CD4-positive, CD25-positive, alpha-beta regulatory T cell (primary cell): ENCODE measurements around the gene FBXO21. TPM values are rescaled to one million over a fixed set of nuclear protein-coding genes. Genes with fewer than 3 reads are reported as not detected.

ENCODE experiments used
- ATAC-seq, 2 donors: fragments of 150-1000 bp; cut with Tn5 transposase; one replicate each; pipeline ENCODE4 v1.10.0; 2021; ENCODE audit warnings: low read depth in 2 of 2, moderate number of reproducible peaks in 2 of 2, moderate library complexity in 1 of 2
- DNase-seq, 3 donors: peaks; one replicate each; pipeline versions ENCODE4 v3.0.0 to v3.0.0-alpha.2; 2012 to 2022; ENCODE audit warnings: mixed read lengths in 1 of 3
- H3K27ac ChIP-seq: one replicate; pipeline ENCODE4 v1.7.0; 2013; ENCODE audit warnings: mild to moderate bottlenecking, low read length; ENCODE audit not compliant: insufficient read depth, poor library complexity, severe bottlenecking
- H3K27me3 ChIP-seq: one replicate; pipeline ENCODE4 v1.7.0; 2013; ENCODE audit warnings: low read length; ENCODE audit not compliant: control insufficient read depth, insufficient read depth
- H3K36me3 ChIP-seq: one replicate; pipeline ENCODE4 v1.7.0; 2013; ENCODE audit warnings: mild to moderate bottlenecking, low read length, moderate library complexity; ENCODE audit not compliant: control insufficient read depth, insufficient read depth
- H3K4me1 ChIP-seq: 2 replicates; pipeline ENCODE4 v1.7.0; 2013; ENCODE audit warnings: mild to moderate bottlenecking, low read length; ENCODE audit not compliant: insufficient read depth, control insufficient read depth, poor library complexity, severe bottlenecking
- H3K4me3 ChIP-seq: one replicate; pipeline ENCODE4 v1.7.0; 2013; ENCODE audit warnings: low read depth, mild to moderate bottlenecking, low read length, moderate library complexity
- H3K9me3 ChIP-seq, 2 experiments: 1 replicate in 1 of 2; 2 replicates in 1 of 2; pipeline ENCODE4 v1.7.0; 2013; ENCODE audit warnings: low read length in 2 of 2, mild to moderate bottlenecking in 1 of 2, moderate library complexity in 1 of 2; ENCODE audit not compliant: control insufficient read depth in 2 of 2
- H3K27ac Mint-ChIP-seq, 3 donors: one replicate each; pipeline ENCODE4 v1.8.0; 2020 to 2022; ENCODE audit warnings: mild to moderate bottlenecking in 3 of 3, mixed read lengths in 3 of 3, moderate library complexity in 2 of 3
- H3K27me3 Mint-ChIP-seq: one replicate; pipeline ENCODE4 v1.8.0; 2022; ENCODE audit warnings: mild to moderate bottlenecking, mixed read lengths
- H3K36me3 Mint-ChIP-seq: one replicate; pipeline ENCODE4 v1.8.0; 2020; ENCODE audit warnings: mixed read lengths
- H3K4me1 Mint-ChIP-seq, 4 donors: one replicate each; pipeline ENCODE4 v1.8.0; 2020 to 2022; ENCODE audit warnings: mixed read lengths in 4 of 4, mild to moderate bottlenecking in 1 of 4
- H3K4me3 Mint-ChIP-seq, 4 donors: one replicate each; pipeline ENCODE4 v1.8.0; 2020 to 2022; ENCODE audit warnings: mild to moderate bottlenecking in 4 of 4, mixed read lengths in 4 of 4, moderate library complexity in 3 of 4
- H3K9me3 Mint-ChIP-seq, 7 donors: one replicate each; pipeline ENCODE4 v1.8.0; 2020 to 2022; ENCODE audit warnings: mixed read lengths in 7 of 7, mild to moderate bottlenecking in 3 of 7, moderate library complexity in 2 of 7
- polyA plus RNA-seq, 4 donors: library from polyadenylated mRNA; unstranded; fragments of 300-500 nt; fragmentation: Illumina TruSeq; gene quantifications; one replicate each; pipeline ENCODE4 v1.2.3, GENCODE V29; 2021
- total RNA-seq: library from RNA; stranded (reverse); gene quantifications from one replicate; pipeline ENCODE4 v1.2.3, GENCODE V29; 2022

The FBXO21 gene
- total and polyA plus RNA-seq, 5 donors from 2014 or later, result 49.4 to 61.0 (median 52.2) TPM

- H3K27me3 ChIP-seq, result no peaks in the 10 kb centered on the region
Measured at GRCh38 chr12:117178301-117178700, 12.0 kb downstream of the FBXO21 start.

DNA sequence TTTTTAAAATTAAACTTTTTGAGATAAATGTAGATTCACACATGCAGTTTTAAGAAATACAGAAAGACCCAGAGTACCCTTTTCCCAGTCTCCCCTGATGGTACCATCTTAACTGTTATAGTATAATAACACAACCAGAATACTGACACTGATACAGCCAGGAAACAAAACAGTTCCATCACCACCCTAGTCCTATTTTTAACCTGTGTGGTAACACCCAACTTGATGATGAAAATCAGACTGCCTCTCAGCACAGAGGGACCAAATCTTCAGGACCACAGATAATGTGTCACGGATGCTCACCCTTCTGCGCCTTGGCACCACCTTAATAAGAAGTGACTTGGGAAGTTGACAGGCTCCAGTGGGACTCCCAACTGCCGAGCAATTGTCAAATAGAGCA lies 18.1 kb downstream of the FBXO21 start:
- Mint-ChIP-seq H3K4me3 (no peak overlapping the region), H3K27ac (peak overlapping the region in 1 of 3 donors; percentile 36), H3K9me3 (no peaks in the 10 kb centered on the region), H3K36me3 (peaks cover 74% of the 10 kb centered on the region), H3K27me3 (no peaks in the 10 kb centered on the region), H3K4me1 (peaks cover 0 to 20% (median 14%) of the 10 kb centered on the region in 4 donors)
- no peaks in the 10 kb centered on the region for H3K4me1 ChIP-seq
- H3K9me3 ChIP-seq, result no peaks in the 10 kb centered on the region
- no peaks in the 10 kb centered on the region for H3K27me3 ChIP-seq
- no peak for DNase-seq
- peaks cover 94% of the 10 kb centered on the region for H3K36me3 ChIP-seq
- no peak overlapping the region for H3K27ac ChIP-seq
- H3K4me3 ChIP-seq, result no peak overlapping the region
- ATAC-seq, result no peak

More at GRCh38 chr12:117178301-117178700, 12.0 kb downstream of the FBXO21 start:
- ATAC-seq, result no peak
- H3K36me3 Mint-ChIP-seq, result peaks cover 77% of the 10 kb centered on the region
- H3K4me3 Mint-ChIP-seq, result peak overlapping the region in 1 of 4 donors; percentile 29
- peaks cover 0 to 1% (median 0%) of the 10 kb centered on the region in 7 donors for H3K9me3 Mint-ChIP-seq
- DNase-seq, result no peak
- H3K4me1 Mint-ChIP-seq, result peaks cover 19 to 25% (median 24%) of the 10 kb centered on the region in 4 donors
- H3K4me1 ChIP-seq, result no peaks in the 10 kb centered on the region
- peaks cover 90% of the 10 kb centered on the region for H3K36me3 ChIP-seq
- H3K27me3 Mint-ChIP-seq, result no peaks in the 10 kb centered on the region
- H3K27ac Mint-ChIP-seq, result peak overlapping the region in 2 of 3 donors; percentile 18 to 32
- H3K4me3 ChIP-seq, result no peak overlapping the region
- H3K9me3 ChIP-seq, result peaks cover 0 to 3% of the 10 kb centered on the region in 2 experiments
- H3K27ac ChIP-seq, result no peak overlapping the region

DNA sequence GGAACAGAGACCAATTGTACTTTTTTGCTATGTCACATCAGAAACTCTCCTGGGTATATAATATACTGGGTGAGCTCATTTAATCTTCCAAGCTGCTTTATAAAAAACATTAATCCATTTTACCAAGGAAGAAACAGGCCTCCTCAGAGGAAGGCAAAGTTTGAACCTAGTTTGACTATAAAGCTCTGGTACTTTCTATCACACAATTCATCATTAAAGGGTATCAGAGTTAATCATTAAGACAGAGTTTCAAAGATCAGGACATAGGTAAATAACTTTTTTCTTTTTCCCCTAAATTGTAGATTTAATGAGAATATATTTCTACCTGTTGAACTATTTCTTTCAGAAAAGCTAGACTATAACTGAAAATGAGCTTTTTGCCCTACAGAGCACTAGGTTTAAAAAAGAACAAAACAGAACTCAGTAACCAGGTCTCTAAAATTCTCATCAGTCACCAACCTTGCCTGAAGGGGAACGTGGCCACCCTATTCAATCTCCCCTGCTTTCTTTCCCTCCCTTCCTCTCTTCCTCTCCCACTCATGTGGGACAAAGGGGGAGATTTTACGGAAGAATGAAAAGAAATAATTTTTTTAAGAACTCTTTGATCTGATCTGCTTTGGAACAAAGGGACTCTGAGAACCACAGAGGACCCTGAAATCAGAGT lies 18.6 kb downstream of the FBXO21 start:
- H3K27ac ChIP-seq, result no peak overlapping the region
- H3K4me3 ChIP-seq, result no peak overlapping the region
- H3K36me3 ChIP-seq, result peaks cover 94% of the 10 kb centered on the region
- H3K4me1 Mint-ChIP-seq, result peaks cover 0 to 20% (median 12%) of the 10 kb centered on the region in 4 donors
- no peaks in the 10 kb centered on the region for H3K9me3 Mint-ChIP-seq
- H3K27ac Mint-ChIP-seq, result peak overlapping the region in 1 of 3 donors; percentile 39
- no peak overlapping the region for H3K4me3 Mint-ChIP-seq
- no peak for DNase-seq
- H3K27me3 ChIP-seq, result no peaks in the 10 kb centered on the region
- no peaks in the 10 kb centered on the region for H3K4me1 ChIP-seq
- no peaks in the 10 kb centered on the region for H3K9me3 ChIP-seq
- H3K36me3 Mint-ChIP-seq, result peaks cover 75% of the 10 kb centered on the region
- no peak for ATAC-seq
- H3K27me3 Mint-ChIP-seq, result no peaks in the 10 kb centered on the region

DNA sequence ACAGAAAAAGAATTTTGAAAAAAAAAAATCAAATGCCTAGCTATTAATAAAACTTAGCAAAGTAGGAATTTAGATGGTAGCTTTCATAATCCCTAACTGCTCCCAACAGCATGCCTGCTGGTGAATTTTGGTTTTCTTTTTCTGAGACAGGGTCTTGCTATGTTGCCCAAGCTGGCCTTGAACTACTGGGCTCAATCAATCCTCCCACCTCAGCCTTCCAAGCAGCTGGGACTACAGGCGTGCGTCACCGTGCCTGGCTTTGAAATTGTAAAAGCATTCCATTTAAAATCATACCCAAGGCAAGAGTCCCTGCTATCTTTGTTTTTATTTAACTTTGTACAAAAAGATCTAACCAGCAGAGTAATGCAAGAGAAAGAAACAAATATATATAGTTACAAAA lies 20.7 kb downstream of the FBXO21 start:
- Histone ChIP-seq H3K27me3 (no peaks in the 10 kb centered on the region), H3K4me1 (no peaks in the 10 kb centered on the region), H3K36me3 (peaks cover 94% of the 10 kb centered on the region), H3K9me3 (no peaks in the 10 kb centered on the region), H3K4me3 (no peak overlapping the region), H3K27ac (no peak overlapping the region)
- Mint-ChIP-seq H3K4me3 (no peak overlapping the region), H3K27ac (no peak overlapping the region), H3K4me1 (peaks cover 0 to 14% (median 7%) of the 10 kb centered on the region in 4 donors), H3K27me3 (no peaks in the 10 kb centered on the region), H3K9me3 (no peaks in the 10 kb centered on the region), H3K36me3 (peaks cover 74% of the 10 kb centered on the region)
- DNase-seq, result no peak
- ATAC-seq, result no peak

DNA sequence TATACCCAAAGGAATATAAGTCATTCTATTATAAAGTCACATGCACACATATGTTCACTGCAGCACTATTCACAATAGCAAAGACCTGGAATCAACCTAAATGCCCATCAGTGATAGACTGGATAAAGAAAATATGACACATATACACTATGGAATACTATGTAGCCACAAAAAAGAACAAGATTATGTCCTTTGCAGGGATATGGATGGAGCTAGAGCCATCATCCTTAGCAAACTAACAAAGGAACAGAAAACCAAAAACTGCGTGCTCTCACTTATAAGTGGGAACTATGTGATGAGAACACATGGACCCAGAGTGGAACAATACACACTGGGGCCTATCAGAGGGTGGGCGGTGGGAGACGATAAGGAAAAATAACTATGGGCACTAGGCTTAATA lies 21.3 kb downstream of the FBXO21 start:
- Histone ChIP-seq H3K27me3 (no peaks in the 10 kb centered on the region), H3K27ac (no peak overlapping the region), H3K36me3 (peaks cover 93% of the 10 kb centered on the region), H3K4me1 (no peaks in the 10 kb centered on the region), H3K9me3 (no peaks in the 10 kb centered on the region), H3K4me3 (no peak overlapping the region)
- no peaks in the 10 kb centered on the region for H3K27me3 Mint-ChIP-seq
- DNase-seq (no peak), ATAC-seq (no peak)
- peaks cover 71% of the 10 kb centered on the region for H3K36me3 Mint-ChIP-seq
- H3K4me3 Mint-ChIP-seq, result no peak overlapping the region
- peaks cover 0 to 14% (median 7%) of the 10 kb centered on the region in 4 donors for H3K4me1 Mint-ChIP-seq
- H3K27ac Mint-ChIP-seq, result no peak overlapping the region
- H3K9me3 Mint-ChIP-seq, result no peaks in the 10 kb centered on the region

GRCh38 chr12:117167769-117168168 lies 22.5 kb downstream of the FBXO21 start:
- Mint-ChIP-seq H3K27me3 (no peaks in the 10 kb centered on the region), H3K27ac (no peak overlapping the region), H3K4me3 (no peak overlapping the region), H3K9me3 (no peaks in the 10 kb centered on the region), H3K4me1 (peaks cover 0 to 14% (median 7%) of the 10 kb centered on the region in 4 donors), H3K36me3 (peaks cover 63% of the 10 kb centered on the region)
- Histone ChIP-seq H3K27me3 (no peaks in the 10 kb centered on the region), H3K27ac (no peak overlapping the region), H3K4me3 (no peak overlapping the region), H3K36me3 (peaks cover 94% of the 10 kb centered on the region), H3K9me3 (no peaks in the 10 kb centered on the region), H3K4me1 (no peaks in the 10 kb centered on the region)
- ATAC-seq (no peak), DNase-seq (no peak)

- H3K36me3 ChIP-seq, result peaks cover 94% of the 10 kb centered on the region
- no peak for DNase-seq
- Mint-ChIP-seq H3K4me3 (no peak overlapping the region), H3K36me3 (peaks cover 59% of the 10 kb centered on the region), H3K27ac (no peak overlapping the region), H3K4me1 (peaks cover 0 to 8% (median 4%) of the 10 kb centered on the region in 4 donors), H3K9me3 (no peaks in the 10 kb centered on the region), H3K27me3 (no peaks in the 10 kb centered on the region)
- no peak overlapping the region for H3K4me3 ChIP-seq
- no peak for ATAC-seq
- H3K27me3 ChIP-seq, result no peaks in the 10 kb centered on the region
- H3K4me1 ChIP-seq, result no peaks in the 10 kb centered on the region
- H3K9me3 ChIP-seq, result no peaks in the 10 kb centered on the region
- H3K27ac ChIP-seq, result no peak overlapping the region
Measured at GRCh38 chr12:117166107-117166506, 24.2 kb downstream of the FBXO21 start.

DNA sequence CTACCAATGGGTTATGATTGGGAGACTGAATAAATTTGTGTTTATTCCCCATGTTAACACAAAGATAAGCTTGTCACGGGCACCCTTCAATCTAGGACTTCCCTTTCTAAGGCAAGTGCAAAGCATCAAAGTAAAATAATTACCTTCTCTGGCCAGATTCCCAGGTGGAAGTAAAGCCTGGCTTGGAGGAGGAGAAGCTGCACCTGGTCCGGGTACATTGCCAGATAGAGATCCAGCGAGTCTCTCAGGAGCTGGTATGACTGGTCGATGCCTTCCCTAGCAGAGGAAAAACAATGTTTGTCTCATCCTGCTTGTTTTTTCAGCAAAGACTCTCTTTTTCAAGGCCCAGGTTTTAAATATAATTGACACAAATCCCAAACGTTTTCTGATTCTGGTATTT lies 24.9 kb downstream of the FBXO21 start:
- Mint-ChIP-seq H3K9me3 (no peaks in the 10 kb centered on the region), H3K4me1 (peaks cover 0 to 5% (median 1%) of the 10 kb centered on the region in 4 donors), H3K4me3 (no peak overlapping the region), H3K27me3 (no peaks in the 10 kb centered on the region), H3K36me3 (peaks cover 59% of the 10 kb centered on the region), H3K27ac (peak overlapping the region in 1 of 3 donors; percentile 31)
- H3K27me3 ChIP-seq, result no peaks in the 10 kb centered on the region
- DNase-seq (no peak), ATAC-seq (no peak)
- no peak overlapping the region for H3K27ac ChIP-seq
- peaks cover 94% of the 10 kb centered on the region for H3K36me3 ChIP-seq
- H3K4me3 ChIP-seq, result no peak overlapping the region
- no peaks in the 10 kb centered on the region for H3K9me3 ChIP-seq
- H3K4me1 ChIP-seq, result no peaks in the 10 kb centered on the region
